Osteoblast (primary cell): Measurements from ENCODE around the gene TCF12. TPM values are rescaled to one million over a fixed set of nuclear protein-coding genes. Genes with fewer than 3 reads are reported as not detected.

ENCODE experiments used
- DNase-seq: peaks from one replicate; pipeline ENCODE4 v3.0.0; 2011; ENCODE audit warnings: low spot score, mixed read lengths; ENCODE audit not compliant: insufficient read length; ENCODE audit errors: missing footprints
- H2AFZ ChIP-seq: 2 replicates; pipeline ENCODE4 v1.6.0; 2011; ENCODE audit warnings: mild to moderate bottlenecking, low read length
- H3K27ac ChIP-seq: 2 replicates; pipeline ENCODE4 v1.5.1; 2011; ENCODE audit warnings: mild to moderate bottlenecking, low read depth, low read length, moderate library complexity
- H3K27me3 ChIP-seq: 2 replicates; pipeline ENCODE4 v1.6.0; 2012; ENCODE audit warnings: mild to moderate bottlenecking, control low read depth, inconsistent platforms, low read length, moderate library complexity; ENCODE audit not compliant: insufficient read depth
- H3K36me3 ChIP-seq: 2 replicates; pipeline ENCODE4 v1.5.1; 2011; ENCODE audit warnings: mild to moderate bottlenecking, low read length, control low read depth, moderate library complexity; ENCODE audit not compliant: insufficient read depth
- H3K4me1 ChIP-seq: 2 replicates; pipeline ENCODE4 v1.5.1; 2011; ENCODE audit warnings: mild to moderate bottlenecking, low read length, control low read depth, moderate library complexity; ENCODE audit not compliant: insufficient read depth
- H3K4me2 ChIP-seq: 2 replicates; pipeline ENCODE4 v1.6.0; 2011; ENCODE audit warnings: mild to moderate bottlenecking, low read length; ENCODE audit not compliant: insufficient read depth
- H3K4me3 ChIP-seq: fragments of 200-600 bp; sonication (generic); 3 replicates; pipeline ENCODE4 v1.5.1; 2012; ENCODE audit warnings: mild to moderate bottlenecking, low read length, inconsistent platforms; ENCODE audit not compliant: insufficient read depth
- H3K79me2 ChIP-seq: 2 replicates; pipeline ENCODE4 v1.6.0; 2012; ENCODE audit warnings: mild to moderate bottlenecking, low read length, control low read depth, inconsistent platforms; ENCODE audit not compliant: insufficient read depth
- H3K9me3 ChIP-seq: 2 replicates; pipeline ENCODE4 v1.5.1; 2011; ENCODE audit warnings: low read depth, low read length, control low read depth
- H4K20me1 ChIP-seq: 2 replicates; pipeline ENCODE4 v1.6.0; 2012; ENCODE audit warnings: mild to moderate bottlenecking, low read length, control low read depth; ENCODE audit not compliant: insufficient read depth
- total RNA-seq: library from RNA; depleted of rRNA; stranded (reverse); fragments of >200 nt; gene quantifications from 2 replicates; pipeline ENCODE4 v1.2.3, GENCODE V29; 2012
- TF ChIP-seq, protein P1 (sequence below): IDR thresholded peaks from 2 replicates; pipeline ENCODE4 v1.5.1; 2011; ENCODE audit warnings: mild to moderate bottlenecking, low read depth, low read length, moderate library complexity; ENCODE audit errors: extremely low read depth

Gene TCF12
- total RNA-seq, 1 donor: 86.5 TPM

DNA sequence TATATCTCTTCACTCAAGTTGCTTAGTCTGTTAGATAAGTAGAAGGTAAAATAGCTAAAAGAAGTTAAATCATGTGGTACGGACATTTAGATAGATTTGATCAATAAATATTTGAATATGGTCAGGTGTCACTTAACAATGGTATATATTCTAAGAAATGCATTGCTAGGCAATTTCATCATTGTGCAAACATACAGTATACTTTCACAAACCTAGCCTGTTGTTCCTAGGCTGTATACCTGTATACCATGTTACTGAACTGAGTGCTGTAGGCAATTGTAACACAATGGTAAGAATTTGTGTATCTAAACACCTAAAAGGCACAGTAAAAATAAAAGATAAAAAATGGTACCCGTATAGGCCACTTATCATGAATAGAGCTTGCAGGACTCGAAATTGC lies 345.1 kb downstream of the TCF12 start:
- H2AFZ ChIP-seq: no peak overlapping the region

DNA sequence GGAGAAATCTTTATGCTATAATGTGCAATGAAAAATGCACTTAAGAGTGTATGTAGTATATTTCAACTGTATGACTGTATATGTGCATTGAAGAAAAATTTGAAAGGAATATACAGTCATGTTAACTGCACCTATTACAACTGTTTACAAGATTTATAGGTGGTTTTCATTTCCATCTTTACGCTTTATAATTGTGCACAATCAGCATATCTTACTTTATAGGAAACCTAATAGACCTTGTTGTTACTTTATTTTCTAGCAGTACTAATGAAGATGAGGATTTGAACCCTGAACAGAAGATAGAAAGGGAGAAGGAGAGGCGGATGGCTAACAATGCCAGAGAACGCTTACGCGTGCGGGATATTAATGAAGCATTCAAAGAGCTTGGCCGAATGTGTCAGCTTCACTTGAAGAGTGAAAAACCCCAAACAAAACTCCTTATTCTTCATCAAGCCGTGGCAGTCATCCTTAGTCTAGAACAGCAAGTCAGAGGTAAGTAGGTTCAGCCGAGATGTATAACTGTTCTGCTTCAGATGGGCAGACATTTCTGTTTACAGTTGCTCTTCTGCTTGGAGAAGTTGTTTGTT lies 354.4 kb downstream of the TCF12 start:
- H3K9me3 ChIP-seq: no peaks in the 10 kb centered on the region

More for the DNA sequence above, 345.1 kb downstream of the TCF12 start:
- no peak overlapping the region for H3K4me2 ChIP-seq
- DNase-seq: no peak
- no peaks in the 10 kb centered on the region for H3K27me3 ChIP-seq
- peaks cover 19% of the 10 kb centered on the region for H3K36me3 ChIP-seq
- TF ChIP-seq, protein P1, sequence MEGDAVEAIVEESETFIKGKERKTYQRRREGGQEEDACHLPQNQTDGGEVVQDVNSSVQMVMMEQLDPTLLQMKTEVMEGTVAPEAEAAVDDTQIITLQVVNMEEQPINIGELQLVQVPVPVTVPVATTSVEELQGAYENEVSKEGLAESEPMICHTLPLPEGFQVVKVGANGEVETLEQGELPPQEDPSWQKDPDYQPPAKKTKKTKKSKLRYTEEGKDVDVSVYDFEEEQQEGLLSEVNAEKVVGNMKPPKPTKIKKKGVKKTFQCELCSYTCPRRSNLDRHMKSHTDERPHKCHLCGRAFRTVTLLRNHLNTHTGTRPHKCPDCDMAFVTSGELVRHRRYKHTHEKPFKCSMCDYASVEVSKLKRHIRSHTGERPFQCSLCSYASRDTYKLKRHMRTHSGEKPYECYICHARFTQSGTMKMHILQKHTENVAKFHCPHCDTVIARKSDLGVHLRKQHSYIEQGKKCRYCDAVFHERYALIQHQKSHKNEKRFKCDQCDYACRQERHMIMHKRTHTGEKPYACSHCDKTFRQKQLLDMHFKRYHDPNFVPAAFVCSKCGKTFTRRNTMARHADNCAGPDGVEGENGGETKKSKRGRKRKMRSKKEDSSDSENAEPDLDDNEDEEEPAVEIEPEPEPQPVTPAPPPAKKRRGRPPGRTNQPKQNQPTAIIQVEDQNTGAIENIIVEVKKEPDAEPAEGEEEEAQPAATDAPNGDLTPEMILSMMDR: no peak
- H3K4me3 ChIP-seq: no peak overlapping the region
- peaks cover 8% of the 10 kb centered on the region for H3K4me1 ChIP-seq
- no peaks in the 10 kb centered on the region for H4K20me1 ChIP-seq
- no peaks in the 10 kb centered on the region for H3K9me3 ChIP-seq
- H3K79me2 ChIP-seq: no peaks in the 10 kb centered on the region
- H3K27ac ChIP-seq: no peak overlapping the region

DNA sequence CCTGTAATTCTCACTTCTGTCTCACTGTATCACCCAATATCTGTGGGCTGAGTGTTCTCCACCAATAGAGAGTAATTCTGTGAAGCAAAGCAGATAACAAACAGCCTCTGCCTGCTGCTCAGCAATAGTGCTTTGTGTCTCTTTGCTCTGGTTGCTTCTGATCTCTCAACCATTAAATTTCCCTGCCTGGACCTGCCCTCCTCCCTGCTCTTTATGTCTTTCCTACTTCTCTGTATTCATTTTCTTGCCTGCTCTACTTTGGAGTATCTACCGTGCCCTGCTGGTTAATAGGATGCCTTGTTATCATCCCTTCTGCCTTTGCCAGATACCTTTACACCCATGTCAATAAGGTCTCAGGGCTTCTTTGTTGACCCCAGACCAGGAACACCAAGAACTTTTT lies 355.0 kb downstream of the TCF12 start:
- Histone ChIP-seq H3K79me2 (no peaks in the 10 kb centered on the region), H3K36me3 (peaks cover 18% of the 10 kb centered on the region), H4K20me1 (no peaks in the 10 kb centered on the region), H3K27me3 (no peaks in the 10 kb centered on the region), H2AFZ (no peak overlapping the region), H3K4me3 (no peak overlapping the region), H3K9me3 (no peaks in the 10 kb centered on the region), H3K4me1 (no peaks in the 10 kb centered on the region), H3K27ac (no peak overlapping the region), H3K4me2 (no peak overlapping the region)
- no peak for DNase-seq
- TF ChIP-seq, protein P1: no peak

More for the DNA sequence above, 354.4 kb downstream of the TCF12 start:
- TF ChIP-seq, protein P1: no peak
- no peak for DNase-seq
- no peaks in the 10 kb centered on the region for H4K20me1 ChIP-seq
- no peaks in the 10 kb centered on the region for H3K79me2 ChIP-seq
- no peak overlapping the region for H3K27ac ChIP-seq
- peaks cover 18% of the 10 kb centered on the region for H3K36me3 ChIP-seq
- H3K4me1 ChIP-seq: no peaks in the 10 kb centered on the region
- H3K4me3 ChIP-seq: no peak overlapping the region
- no peak overlapping the region for H2AFZ ChIP-seq
- no peak overlapping the region for H3K4me2 ChIP-seq
- H3K27me3 ChIP-seq: no peaks in the 10 kb centered on the region

DNA sequence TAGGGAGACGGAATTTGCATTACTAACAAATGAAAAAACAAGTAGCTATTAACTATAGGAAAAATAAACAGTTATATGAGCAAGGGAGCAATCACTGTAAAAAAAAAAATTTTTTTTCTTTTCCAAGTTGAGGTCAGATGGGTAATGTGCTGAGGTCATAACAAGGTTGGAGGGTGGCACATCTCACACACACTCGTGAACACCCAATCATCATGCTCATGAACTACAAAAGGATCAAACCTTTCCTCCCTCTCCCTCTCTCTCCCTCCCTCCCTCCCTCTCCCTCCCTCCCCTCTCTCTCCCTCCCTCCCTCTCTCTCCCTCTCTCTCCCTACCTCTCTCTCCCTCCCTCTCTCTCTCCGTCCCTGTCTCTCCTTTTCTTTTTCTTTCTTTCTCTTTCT lies 360.0 kb downstream of the TCF12 start:
- no peak overlapping the region for H3K4me3 ChIP-seq
- H3K4me1 ChIP-seq: peaks cover under 1% of the 10 kb centered on the region
- no peak overlapping the region for H3K27ac ChIP-seq
- H3K36me3 ChIP-seq: peaks cover 18% of the 10 kb centered on the region
- no peaks in the 10 kb centered on the region for H3K27me3 ChIP-seq
- no peak overlapping the region for H2AFZ ChIP-seq
- TF ChIP-seq, protein P1: no peak
- H3K79me2 ChIP-seq: no peaks in the 10 kb centered on the region
- DNase-seq: no peak
- H3K9me3 ChIP-seq: no peaks in the 10 kb centered on the region
- no peak overlapping the region for H3K4me2 ChIP-seq
- no peaks in the 10 kb centered on the region for H4K20me1 ChIP-seq
